GM18907 (cell line): ENCODE measurements around the gene RASAL2.
"Not testable (repeated sequence)": the region's sequence is repeated elsewhere in the genome, so short reads cannot be mapped to it uniquely, and the experiment has no call there.

ENCODE experiments used
- ATAC-seq: cut with Tn5 transposase; IDR thresholded peaks from one replicate; pipeline ENCODE4 v1.9.1; 2021; ENCODE audit warnings: mild to moderate bottlenecking, moderate library complexity; ENCODE audit not compliant: unreplicated experiment

RASAL2 gene

DNA sequence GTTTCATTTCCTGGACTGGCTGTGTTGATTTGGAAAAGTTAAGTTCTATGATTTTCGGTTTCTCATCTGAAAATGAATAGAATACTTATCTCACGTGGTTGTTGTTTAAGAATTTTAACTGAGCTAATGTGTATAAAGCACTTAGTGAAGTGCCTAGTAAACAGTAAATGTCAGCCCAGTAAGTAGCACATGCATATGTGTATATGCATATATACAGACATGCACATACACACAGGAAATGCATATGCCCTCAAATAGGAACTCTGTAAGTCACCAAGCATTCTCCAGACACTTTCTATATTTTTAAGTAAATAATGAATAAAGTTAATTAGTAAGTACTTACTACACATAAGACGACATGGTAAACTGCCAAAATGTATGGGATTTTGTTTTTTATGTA is 274.3 kb downstream of the RASAL2 start:
- ATAC-seq: no peak

DNA sequence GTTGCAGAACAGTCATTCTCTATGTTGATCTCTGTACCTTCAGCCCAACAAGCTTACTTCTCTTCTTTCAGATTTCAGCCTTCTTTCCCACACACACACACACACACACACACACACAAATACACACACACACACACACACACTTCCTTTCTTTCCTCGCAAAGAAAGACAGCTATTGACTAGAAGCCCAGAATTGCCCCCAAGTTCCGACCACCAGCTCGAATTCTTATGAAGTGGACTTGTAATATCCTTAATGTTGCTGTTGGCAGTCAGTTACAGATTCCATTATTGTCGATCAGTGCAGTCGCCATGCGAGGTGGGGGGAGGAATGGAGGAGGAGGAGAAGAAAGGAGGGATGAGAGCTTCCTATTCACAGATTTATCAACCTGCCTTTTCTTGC is 277.3 kb downstream of the RASAL2 start:
- no peak for ATAC-seq

DNA sequence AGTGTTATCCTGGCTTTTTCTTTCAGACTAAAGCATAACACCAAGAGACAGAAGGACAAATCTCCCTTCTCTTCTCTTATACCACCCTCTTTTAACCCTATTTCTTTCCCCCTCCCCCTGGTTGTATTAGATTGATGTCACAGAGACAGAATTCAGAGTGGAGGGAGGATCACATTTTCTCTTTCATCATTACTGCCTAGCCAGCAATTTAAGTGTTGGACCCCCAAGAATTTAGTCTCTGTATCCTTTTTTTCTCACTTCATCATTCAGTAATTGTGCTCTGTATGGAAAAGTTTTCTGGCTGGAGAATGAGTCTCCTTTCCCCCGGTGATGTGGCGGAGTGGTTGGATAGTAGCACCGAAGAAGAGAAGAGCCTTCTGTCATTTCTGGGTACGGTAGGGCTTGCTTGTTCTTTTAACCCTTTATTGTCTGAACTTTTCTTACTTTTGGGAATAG is 278.1 kb downstream of the RASAL2 start:
- ATAC-seq: no peak

GRCh38 chr1:178374016-178374415 is 280.1 kb downstream of the RASAL2 start:
- no peak for ATAC-seq

DNA sequence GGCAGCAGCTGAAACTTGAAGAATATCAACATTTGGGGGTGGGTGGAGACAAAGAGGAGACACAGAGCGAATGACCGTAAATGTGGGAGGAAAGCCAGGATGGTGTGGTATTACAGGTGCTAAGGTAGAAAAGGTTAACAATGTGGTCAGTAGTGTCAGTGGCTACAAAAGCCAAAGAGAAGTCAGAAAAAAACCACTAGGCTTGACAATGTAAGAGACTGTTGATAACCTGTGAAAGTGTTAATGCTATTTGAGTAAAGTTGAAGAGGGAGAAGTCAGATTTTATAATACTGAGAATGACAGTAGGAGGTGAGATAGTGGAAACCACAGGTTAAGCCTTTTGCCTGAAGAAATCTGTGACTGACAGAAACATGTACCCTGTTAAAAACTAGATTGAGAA is 282.1 kb downstream of the RASAL2 start:
- ATAC-seq: no peak

GRCh38 chr1:178379807-178380206 is 285.9 kb downstream of the RASAL2 start:
- no peak for ATAC-seq

GRCh38 chr1:178382372-178382771 is 288.5 kb downstream of the RASAL2 start:
- no peak for ATAC-seq

DNA sequence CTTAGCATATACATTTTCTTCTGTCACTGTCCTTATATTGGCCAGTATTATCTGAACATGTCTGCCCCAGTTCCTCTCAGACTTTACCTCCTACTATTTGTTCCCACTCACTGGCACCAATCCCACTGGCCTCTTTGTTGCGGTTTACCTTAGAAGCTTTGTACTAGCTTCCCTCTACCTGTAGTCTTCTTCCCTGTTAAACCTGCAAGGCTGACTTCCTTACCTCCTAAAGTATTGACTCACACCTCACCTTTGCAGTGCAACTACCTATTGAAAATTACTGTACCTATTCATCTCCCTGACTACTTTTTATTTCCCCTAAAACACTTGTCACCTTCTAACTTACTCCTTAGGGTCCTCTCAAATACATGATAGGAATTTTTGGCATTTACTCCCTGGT is 291.8 kb downstream of the RASAL2 start:
- ATAC-seq: no peak

GRCh38 chr1:178388418-178389145 is 294.7 kb downstream of the RASAL2 start:
- no peak for ATAC-seq

DNA sequence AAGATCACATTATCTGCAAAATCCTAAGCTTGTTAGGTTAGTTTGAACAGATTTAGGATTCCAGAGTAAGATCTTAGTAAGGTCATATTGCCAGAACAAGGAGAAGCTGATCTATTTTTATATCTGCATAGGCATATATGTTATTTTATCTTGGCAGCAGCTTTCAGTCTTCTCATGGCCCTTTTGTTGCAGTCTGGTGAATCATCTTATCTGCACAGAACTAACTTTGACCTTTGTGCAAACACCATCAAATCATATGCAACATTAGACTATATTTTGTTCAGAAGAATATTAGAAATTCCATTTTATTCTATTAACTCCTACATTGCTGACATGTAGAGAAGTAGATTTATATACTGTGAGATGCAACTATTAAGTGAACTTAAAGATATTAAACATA is 295.5 kb downstream of the RASAL2 start:
- ATAC-seq: no peak

DNA sequence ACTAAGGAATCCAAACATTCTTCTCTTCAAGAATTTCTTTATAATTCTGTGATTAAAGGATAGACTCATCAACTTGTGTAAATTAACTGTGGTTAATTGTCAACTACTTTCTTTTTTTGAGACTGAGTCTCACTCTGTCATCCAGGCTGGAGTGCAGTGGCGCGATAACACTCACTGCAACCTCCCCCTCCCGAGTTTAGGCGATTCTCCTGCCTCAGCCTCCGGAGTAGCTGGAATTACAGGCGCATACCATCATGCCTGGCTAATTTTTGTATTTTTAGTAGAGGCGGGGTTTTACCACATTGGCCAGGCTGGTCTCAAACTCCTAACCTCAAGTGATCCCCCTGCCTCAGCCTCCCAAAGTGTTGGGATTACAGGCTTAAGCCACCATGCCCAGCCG is 296.4 kb downstream of the RASAL2 start:
- ATAC-seq: not testable (repeated sequence)

DNA sequence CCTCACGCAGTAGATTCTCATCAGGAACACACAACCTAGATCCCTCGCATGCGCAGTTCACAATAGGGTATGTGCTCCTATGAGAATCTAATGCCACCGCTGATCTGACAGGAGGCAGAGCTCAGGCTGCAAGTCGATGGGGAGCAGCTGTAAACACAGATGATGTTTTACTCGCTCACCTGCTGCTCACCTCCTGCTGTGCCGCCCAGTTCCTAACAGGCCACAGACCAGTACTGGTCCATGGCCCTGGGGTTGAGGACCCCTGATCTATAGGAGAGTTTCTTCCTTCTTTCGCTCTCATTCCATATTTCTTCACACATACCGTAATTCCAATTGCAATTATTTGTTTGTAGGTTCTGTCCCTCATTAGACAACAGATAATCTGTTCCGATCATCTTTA is 299.5 kb downstream of the RASAL2 start:
- ATAC-seq: no peak

GRCh38 chr1:178396789-178397188 is 302.9 kb downstream of the RASAL2 start:
- no peak for ATAC-seq

DNA sequence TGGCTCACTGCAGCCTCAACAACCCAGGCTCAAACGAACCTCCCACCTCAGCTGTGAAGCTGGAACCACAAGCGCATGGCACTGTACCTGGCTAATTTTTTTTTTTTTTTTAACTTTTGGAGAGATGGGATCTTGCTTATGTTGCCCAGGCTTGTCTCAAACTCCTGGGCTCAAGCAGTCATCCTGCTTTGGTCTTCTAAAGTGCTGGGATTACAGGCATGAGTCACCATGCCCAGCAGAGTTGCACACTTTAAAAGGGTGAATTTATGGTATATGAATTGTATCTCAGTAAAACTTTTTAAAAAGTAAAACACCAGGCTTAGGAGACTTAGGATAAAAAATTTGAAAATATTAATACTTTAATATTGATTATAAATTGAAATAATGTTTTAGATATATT is 303.8 kb downstream of the RASAL2 start:
- no peak for ATAC-seq

GRCh38 chr1:178399177-178399728 is 305.3 kb downstream of the RASAL2 start:
- no peak for ATAC-seq

DNA sequence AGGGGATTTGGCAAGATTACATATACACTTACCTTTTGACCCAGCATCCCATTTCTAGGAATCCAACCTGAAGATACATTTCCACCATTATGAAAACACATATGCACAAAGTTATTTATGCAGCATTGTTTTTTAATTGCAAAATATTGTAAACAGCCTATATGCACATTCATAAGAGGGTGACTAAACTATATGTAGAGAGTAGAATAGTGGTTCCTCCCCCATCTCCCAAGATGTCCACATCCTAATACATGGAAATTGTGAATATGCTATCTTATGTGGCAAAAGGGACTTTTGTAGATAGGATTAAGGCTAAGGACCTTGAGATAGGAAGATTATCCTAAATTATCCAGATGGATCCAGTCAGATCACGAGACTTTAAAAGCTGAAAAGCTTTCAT is 311.2 kb downstream of the RASAL2 start:
- ATAC-seq: no peak

DNA sequence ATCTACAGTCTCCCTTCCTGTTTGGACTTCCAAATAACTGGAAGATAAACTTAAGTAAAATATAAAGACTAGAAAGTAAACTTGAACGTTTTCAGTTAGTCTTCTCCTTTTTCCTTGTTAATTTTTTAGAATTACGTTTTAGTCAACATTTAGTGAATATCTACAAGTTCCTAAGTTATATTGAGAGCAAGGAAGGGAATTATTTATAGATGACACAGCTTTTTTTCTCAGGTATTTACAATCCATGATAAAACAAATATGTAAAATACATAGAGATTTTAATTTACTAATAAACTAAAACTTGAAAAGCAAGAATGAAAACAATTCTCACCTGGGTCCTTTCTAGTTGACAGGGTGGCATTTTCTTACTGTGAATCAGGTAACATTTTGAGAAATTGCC is 313.3 kb downstream of the RASAL2 start:
- ATAC-seq: no peak

- ATAC-seq: no peak
These were observed 313.8 kb downstream of the RASAL2 start for GRCh38 chr1:178407655-178408054.

DNA sequence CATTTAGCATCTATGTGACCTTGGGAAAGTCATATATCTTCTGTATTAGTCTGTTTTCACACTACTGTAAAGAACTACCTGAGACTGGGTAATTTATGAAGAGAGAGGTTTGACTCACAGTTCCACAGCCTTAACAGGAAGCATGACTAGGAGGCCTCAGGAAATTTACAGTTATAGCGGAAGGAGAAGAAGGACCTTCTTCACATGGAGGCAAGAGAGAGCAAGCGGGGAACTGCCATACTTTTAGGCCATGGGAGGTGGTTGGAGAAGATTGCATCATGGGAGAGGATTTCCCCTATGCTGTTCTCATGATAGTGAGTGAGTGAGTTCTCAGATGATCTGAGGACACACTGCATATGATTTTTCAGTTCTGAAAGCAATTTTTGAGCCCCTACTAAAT is 315.0 kb downstream of the RASAL2 start:
- ATAC-seq: no peak

DNA sequence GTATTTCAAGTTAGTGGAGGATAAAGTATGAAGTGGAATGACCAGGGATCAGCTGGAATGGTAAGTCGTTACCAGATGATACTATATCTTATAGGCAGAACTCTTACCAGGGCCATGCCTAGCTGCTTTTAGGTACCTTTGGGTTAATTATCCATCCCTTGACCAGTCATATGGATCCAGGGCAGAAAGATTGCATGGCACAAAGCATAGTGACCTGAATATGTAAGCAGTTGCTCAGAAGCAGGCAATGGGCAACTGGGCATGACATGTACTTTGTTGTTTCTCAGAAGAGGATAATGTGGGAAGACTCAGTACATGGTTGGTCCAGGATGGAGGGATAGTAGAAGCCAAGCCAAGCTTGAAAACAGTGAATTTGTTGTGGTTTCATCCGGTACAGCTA is 315.6 kb downstream of the RASAL2 start:
- ATAC-seq: no peak

- ATAC-seq: peak; percentile 76
These were observed 318.0 kb downstream of the RASAL2 start for GRCh38 chr1:178411756-178412399.

DNA sequence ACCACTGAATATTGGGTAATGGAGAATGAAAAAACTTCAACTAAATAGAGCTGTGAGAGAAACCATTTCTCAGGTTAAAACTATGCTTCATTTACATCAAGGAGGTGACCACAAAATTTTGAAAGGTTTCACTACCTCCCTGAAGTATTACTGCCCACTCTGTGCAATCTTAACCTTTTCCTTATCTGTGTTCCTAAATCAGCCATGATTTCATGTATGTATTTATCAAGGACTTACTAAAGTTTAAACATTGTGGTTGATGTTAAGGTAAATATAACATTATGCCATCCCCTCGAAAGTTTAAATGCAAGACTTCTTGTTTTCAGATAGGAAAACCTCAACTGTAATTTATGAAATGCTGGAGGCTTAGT is 318.5 kb downstream of the RASAL2 start:
- peak; percentile 91 for ATAC-seq
